ENCODE measurements around the gene GPR142.

Gene GPR142

DNA sequence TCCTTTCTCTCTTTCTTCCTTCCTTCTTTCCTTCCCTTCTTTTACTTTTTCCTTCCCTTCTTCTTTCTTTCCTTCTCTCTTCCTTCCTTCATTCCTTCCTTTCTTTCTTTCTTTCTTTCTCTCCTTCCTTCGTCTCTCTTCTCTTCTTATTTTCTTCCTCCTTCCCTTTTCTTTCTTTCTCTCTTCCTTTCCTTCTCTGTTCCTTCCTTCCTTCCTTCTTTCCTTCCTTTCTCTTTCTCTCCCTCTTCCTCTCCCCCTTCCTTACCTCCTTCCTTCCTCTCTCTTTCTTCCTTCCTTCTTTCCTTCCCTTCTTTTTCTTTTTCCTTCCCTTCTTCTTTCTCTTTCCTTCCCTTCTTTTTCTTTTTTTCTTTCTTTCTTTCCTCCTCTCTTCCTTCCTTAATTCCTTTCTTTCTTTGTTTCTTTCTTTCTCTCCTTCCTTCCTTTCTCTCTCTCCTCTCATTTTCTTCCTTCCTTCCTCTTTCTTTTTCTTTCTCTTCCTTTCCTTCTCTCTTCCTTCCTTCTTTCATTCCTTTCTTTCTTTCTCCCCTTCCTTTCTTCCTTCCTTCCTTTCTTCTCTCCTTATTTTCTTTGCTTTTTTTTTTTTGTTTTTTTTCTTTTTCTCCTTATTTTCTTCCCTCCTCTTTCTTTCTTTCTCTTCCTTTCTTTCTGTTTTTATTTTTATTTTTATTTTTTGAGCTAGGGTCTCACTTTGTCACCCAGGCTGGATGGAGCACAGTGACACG is 22.8 kb downstream of the GPR142 start:
- Histone ChIP-seq H3K4me1 (peaks cover 13 to 57% (median 48%) of the 10 kb centered on the region in 10 experiments; a peak in 19 of 20 replicates), H3K27ac (no peak overlapping the region), H4K20me1 (no peaks in the 10 kb centered on the region), H3K27me3 (no peaks in the 10 kb centered on the region), H3K4me2 (peak overlapping the region in 4 of 11 experiments; percentile 10 to 77 (median 56); a peak in 1 of 22 replicates), H3K9ac (no peak overlapping the region), H3K9me3 (replicated peaks in 1 of 11) (peaks cover 0 to 21% (median 0%) of the 10 kb centered on the region in 11 experiments; a peak in 7 of 22 replicates), H3K36me3 (no peaks in the 10 kb centered on the region), H3K4me3 (no peak overlapping the region)
- no peak for TF ChIP-seq Cebpa-rat (IDR thresholded peaks at IDR 0.05)

DNA sequence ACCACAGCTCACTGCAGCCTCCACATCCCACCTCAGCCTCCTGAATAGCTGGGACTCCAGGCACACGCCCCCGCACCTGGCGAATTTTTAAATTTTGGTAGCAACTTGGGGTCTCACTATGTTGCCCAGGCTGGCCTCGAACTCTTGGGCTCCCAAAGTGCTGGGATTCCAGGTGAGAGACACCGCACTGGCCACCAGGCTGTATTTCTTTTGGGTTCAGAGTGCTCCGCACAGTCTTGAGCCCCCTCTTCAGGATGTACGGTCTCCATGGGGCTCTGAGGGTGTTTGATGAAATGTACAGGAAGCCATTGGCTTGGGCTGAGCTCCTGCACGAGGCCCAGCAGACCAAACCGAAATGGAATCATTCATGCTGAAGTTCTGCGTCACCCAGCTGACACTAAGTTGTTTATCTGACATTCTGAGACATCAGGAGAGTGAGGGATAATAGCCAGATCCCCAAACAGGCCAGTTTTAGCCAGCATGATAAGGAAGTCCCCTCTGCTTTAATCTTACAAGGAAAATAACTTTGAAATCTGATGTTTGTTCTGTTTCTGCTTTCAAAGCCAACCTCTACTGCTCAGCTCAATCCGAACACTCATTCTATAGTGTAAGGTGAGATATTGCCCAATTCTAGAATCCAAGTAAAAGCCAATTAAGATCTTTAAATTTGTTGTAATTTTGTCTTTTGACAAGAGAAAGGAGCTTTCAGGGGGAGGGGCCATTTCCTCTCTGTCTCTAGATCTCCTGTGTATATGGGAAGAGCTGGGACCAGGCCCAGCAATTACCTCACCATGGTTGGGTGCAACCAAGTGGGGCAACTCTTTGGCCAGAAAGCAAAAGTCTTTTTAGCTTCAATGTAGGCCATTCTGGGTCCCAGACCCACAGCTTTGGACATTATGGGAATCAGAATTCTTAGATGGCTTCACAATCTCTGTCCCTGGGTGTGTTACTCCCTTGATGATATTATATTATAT is 23.7 kb downstream of the GPR142 start:
- no peak overlapping the region for H3K27ac ChIP-seq
- H3K4me3 ChIP-seq, result no peak overlapping the region
- no peaks in the 10 kb centered on the region for H4K20me1 ChIP-seq
- H3K4me1 ChIP-seq, result peaks cover 11 to 56% (median 48%) of the 10 kb centered on the region in 10 experiments; a peak in 19 of 20 replicates
- H3K36me3 ChIP-seq, result no peaks in the 10 kb centered on the region
- peak overlapping the region in 8 of 11 experiments; percentile 26 to 77 (median 62); a peak in 14 of 22 replicates for H3K4me2 ChIP-seq
- H3K27me3 ChIP-seq, result no peaks in the 10 kb centered on the region
- no peak for TF ChIP-seq Cebpa-rat (IDR thresholded peaks at IDR 0.05)
- H3K9me3 ChIP-seq (replicated peaks in 1 of 11), result peaks cover 0 to 21% (median 0%) of the 10 kb centered on the region in 11 experiments; a peak in 7 of 22 replicates
- H3K9ac ChIP-seq, result no peak overlapping the region

DNA sequence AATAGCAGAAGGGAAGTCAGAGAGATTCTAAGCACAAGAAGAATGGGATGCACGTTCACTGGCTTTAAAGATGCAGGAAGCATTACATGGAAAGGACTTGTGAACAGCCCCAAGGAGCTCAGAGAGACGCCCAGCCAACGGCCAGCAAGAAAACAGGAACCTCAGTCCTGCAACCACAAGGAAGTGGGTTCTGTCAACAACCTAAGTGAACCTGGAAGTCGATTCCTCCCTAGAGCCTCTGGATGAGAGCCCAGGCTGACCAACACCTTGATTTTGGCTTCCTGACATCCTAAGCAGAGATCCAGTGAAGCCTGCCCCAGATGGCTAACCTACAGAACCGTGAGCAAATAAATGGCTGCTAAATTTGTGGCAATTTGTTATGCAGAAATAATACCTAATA is 24.5 kb downstream of the GPR142 start:
- Histone ChIP-seq H3K36me3 (no peaks in the 10 kb centered on the region), H3K27me3 (no peaks in the 10 kb centered on the region), H3K4me1 (peaks cover 5 to 52% (median 46%) of the 10 kb centered on the region in 10 experiments; a peak in 18 of 20 replicates), H3K27ac (no peak overlapping the region), H3K4me3 (no peak overlapping the region), H3K9ac (no peak overlapping the region), H4K20me1 (no peaks in the 10 kb centered on the region), H3K9me3 (replicated peaks in 1 of 11) (peaks cover 0 to 21% (median 0%) of the 10 kb centered on the region in 11 experiments; a peak in 7 of 22 replicates), H3K4me2 (peak overlapping the region in 10 of 11 experiments; percentile 4 to 77 (median 54); a peak in 15 of 22 replicates)
- no peak for TF ChIP-seq Cebpa-rat (IDR thresholded peaks at IDR 0.05)

DNA sequence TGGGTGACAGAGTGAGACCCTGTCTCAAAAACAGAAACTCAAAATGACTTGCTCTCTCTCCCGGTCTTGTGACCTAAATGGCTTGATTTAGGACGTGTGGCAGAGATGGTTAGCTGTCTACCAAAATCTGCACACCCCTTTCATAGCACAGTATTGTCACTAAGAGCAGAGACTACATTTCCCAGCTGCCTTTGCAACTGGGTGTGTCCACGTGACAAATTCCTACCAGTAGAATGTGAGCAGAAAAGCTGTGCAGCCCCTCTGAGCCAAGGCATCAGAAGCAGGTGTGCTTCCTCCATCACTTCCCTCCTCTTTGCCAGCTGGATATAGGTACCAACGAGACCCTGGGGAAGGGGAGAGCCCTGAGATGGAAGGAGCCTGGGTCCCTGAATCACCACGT is 25.5 kb downstream of the GPR142 start:
- H3K27ac ChIP-seq, result no peak overlapping the region
- H3K36me3 ChIP-seq, result no peaks in the 10 kb centered on the region
- H3K4me2 ChIP-seq, result peak overlapping the region; percentile 3 to 77 (median 59); a peak in 18 of 22 replicates
- no peaks in the 10 kb centered on the region for H4K20me1 ChIP-seq
- H3K9me3 ChIP-seq (replicated peaks in 1 of 11), result peaks cover 0 to 21% (median 0%) of the 10 kb centered on the region in 11 experiments; a peak in 7 of 22 replicates
- H3K4me3 ChIP-seq, result no peak overlapping the region
- TF ChIP-seq Cebpa-rat (IDR thresholded peaks at IDR 0.05), result no peak
- no peaks in the 10 kb centered on the region for H3K27me3 ChIP-seq
- no peak overlapping the region for H3K9ac ChIP-seq
- H3K4me1 ChIP-seq, result peaks cover 5 to 52% (median 46%) of the 10 kb centered on the region in 10 experiments; a peak in 18 of 20 replicates

DNA sequence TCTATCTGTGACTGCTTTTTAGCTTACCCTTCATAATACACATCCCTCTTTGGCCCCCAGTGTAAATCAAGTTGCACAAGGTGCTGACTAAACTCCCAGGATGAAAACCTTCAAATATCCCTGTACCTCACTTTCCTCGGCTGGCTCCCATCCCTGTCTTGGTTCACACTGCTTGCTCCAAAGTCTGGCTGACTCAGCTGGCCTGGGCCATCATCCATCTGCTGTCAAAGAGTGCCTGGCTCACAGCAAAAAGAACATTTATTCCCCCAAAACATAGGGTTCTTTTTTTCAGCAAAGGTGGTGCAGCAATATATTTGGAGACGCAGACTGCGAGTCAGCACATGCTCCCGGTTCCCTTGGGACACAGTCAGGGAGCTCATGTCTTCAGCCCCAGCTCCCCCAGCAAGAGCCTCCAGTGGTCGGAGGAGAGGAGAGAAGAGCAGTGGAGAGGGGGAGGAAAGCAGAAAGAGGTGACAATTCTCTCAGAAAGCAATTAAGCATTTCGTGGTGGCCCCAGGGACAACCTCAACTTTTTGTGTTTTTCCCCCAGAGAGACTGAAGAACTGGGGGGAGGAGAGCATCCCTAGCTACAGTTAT is 26.1 kb downstream of the GPR142 start:
- Histone ChIP-seq H3K9me3 (replicated peaks in 1 of 11) (peaks cover 0 to 21% (median 0%) of the 10 kb centered on the region in 11 experiments; a peak in 7 of 22 replicates), H4K20me1 (no peaks in the 10 kb centered on the region), H3K36me3 (no peaks in the 10 kb centered on the region), H3K4me1 (peaks cover 5 to 52% (median 46%) of the 10 kb centered on the region in 10 experiments; a peak in 18 of 20 replicates), H3K27me3 (no peaks in the 10 kb centered on the region), H3K9ac (peak overlapping the region in 2 of 11 experiments; percentile 7 to 10; a peak in 1 of 22 replicates), H3K4me2 (peak overlapping the region; percentile 3 to 77 (median 59); a peak in 20 of 22 replicates), H3K27ac (no peak overlapping the region), H3K4me3 (no peak overlapping the region)
- TF ChIP-seq Cebpa-rat (IDR thresholded peaks at IDR 0.05), result no peak

DNA sequence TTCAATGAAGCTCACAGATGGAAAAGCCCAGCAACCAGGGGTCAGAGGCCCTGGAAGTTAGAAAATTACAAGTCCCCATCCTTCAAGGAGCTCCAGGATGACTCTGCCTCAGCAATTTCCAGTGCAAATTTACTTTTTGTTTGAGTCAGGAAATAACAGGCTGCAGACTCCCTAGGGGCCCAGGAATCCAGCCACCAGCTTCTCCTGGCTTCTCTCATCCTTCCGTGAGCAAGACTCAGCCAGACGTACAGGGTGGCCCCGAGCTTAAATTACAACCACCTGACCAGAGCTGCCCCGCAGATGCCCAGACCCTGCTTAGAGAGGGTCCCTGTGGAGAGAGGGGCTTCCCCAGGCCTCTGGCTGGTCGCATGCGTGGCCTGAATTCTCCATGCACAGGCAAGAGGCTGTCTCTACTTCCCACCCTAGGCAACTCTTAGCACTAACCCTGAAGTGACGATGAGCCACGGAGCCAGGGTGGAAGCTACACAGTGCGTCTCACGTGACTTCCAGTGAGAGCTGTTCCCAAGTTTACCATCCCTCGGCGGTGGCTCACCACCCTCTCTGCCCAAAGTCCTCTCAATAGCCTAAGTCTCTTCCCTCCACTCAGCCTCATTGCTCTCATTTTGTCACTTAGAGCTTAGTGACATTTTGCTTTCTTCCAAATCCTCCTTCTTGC is 27.1 kb downstream of the GPR142 start:
- Histone ChIP-seq H4K20me1 (no peaks in the 10 kb centered on the region), H3K4me1 (peaks cover 5 to 48% (median 46%) of the 10 kb centered on the region in 10 experiments; a peak in 18 of 20 replicates), H3K27me3 (no peaks in the 10 kb centered on the region), H3K9ac (peak overlapping the region in 1 of 11 experiments; percentile 10; a peak in 2 of 22 replicates), H3K36me3 (no peaks in the 10 kb centered on the region), H3K27ac (no peak overlapping the region), H3K4me3 (no peak overlapping the region), H3K9me3 (replicated peaks in 1 of 11) (peaks cover 0 to 22% (median 0%) of the 10 kb centered on the region in 11 experiments; a peak in 8 of 22 replicates), H3K4me2 (peak overlapping the region in 9 of 11 experiments; percentile 34 to 77 (median 62); a peak in 18 of 22 replicates)
- no peak for TF ChIP-seq Cebpa-rat (IDR thresholded peaks at IDR 0.05)

DNA sequence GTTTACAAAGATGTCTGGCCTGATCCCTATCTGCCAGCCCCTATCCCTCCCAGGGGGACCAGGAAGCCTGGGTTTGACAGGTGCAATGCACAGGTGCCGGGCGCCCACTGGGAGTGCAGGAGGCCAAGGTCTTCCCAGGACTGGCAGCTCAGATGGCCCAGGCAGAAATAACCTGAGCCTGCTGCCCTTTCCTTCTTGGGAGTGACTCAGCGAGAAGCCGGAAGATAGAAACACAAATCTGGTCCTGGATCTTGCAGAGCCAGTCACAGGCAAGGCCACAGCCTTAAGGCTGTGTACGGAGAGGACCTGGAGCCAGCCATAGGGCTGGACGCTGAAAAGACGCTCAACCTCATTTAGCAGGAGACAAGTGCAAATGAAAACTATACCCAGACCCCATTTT is 27.7 kb downstream of the GPR142 start:
- no peak for TF ChIP-seq Cebpa-rat (IDR thresholded peaks at IDR 0.05)

DNA sequence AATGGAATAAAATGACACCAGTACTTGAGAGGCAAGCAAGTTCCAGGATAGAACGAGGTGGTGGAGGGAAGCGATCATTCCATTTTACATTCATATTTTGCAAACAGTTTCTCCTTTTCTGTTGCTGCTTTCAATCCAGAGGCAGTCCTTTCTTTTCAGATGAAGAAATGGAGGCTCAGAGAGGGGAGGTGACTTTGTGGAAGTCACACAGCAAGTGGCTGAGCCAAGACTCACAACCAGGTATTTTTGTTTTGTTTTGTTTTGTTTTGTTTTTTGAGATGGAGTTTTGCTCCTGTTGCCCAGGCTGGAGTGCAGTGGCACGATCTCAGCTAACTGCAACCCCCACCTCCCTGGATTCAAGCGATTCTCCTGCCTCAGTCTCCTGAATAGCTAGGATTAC is 29.3 kb downstream of the GPR142 start:
- Histone ChIP-seq H3K4me3 (no peak overlapping the region), H3K9ac (no peak overlapping the region), H3K27ac (no peak overlapping the region), H3K36me3 (no peaks in the 10 kb centered on the region), H3K4me1 (peaks cover 5 to 37% (median 34%) of the 10 kb centered on the region in 10 experiments; a peak in 18 of 20 replicates), H3K9me3 (replicated peaks in 1 of 11) (peaks cover 0 to 22% (median 0%) of the 10 kb centered on the region in 11 experiments; a peak in 8 of 22 replicates), H3K4me2 (no peak overlapping the region), H4K20me1 (no peaks in the 10 kb centered on the region), H3K27me3 (no peaks in the 10 kb centered on the region)
- TF ChIP-seq Cebpa-rat (IDR thresholded peaks at IDR 0.05), result no peak

More for the DNA sequence above, 27.7 kb downstream of the GPR142 start:
- Histone ChIP-seq H4K20me1 (no peaks in the 10 kb centered on the region), H3K9me3 (replicated peaks in 1 of 11) (peaks cover 0 to 28% (median 0%) of the 10 kb centered on the region in 11 experiments; a peak in 8 of 22 replicates), H3K27ac (no peak overlapping the region), H3K9ac (no peak overlapping the region), H3K36me3 (no peaks in the 10 kb centered on the region), H3K4me2 (peak overlapping the region in 4 of 11 experiments; percentile 34 to 77 (median 58); a peak in 3 of 22 replicates), H3K4me1 (peaks cover 5 to 48% (median 45%) of the 10 kb centered on the region in 10 experiments; a peak in 18 of 20 replicates), H3K27me3 (no peaks in the 10 kb centered on the region), H3K4me3 (no peak overlapping the region)
